GM23338 (cell line): ENCODE results near the gene PTPRN2. TPM values are rescaled to one million over a fixed set of nuclear protein-coding genes. Genes with fewer than 3 reads are reported as not detected.

Source experiments
- ATAC-seq: fragments of 200-7000 bp; cut with Tn5 transposase; 3 replicates; pipeline ENCODE4 v1.9.1; 2020
- DNase-seq: peaks from one replicate; pipeline ENCODE4 v3.0.0-alpha.2; 2015; ENCODE audit warnings: low spot score
- H2AFZ ChIP-seq: fragments of 200-600 bp; sonication (generic); 2 replicates; pipeline ENCODE4 v1.8.0; 2016; ENCODE audit warnings: antibody characterized with exemption, mild to moderate bottlenecking, moderate library complexity
- H3F3A ChIP-seq: fragments of 200-600 bp; sonication (generic); replicated peaks from 2 replicates; pipeline ENCODE4 v1.8.0; 2017; ENCODE audit warnings: antibody characterized with exemption, mixed run types, low read depth
- H3K27ac ChIP-seq: fragments of 200-600 bp; sonication (generic); 2 replicates; pipeline ENCODE4 v1.6.1; 2016; ENCODE audit warnings: low read depth
- H3K27me3 ChIP-seq: fragments of 200-600 bp; sonication (generic); 2 replicates; pipeline ENCODE4 v1.8.0; 2016; ENCODE audit warnings: mild to moderate bottlenecking, mixed run types, moderate library complexity; ENCODE audit not compliant: insufficient read depth
- H3K36me3 ChIP-seq: fragments of 200-600 bp; sonication (generic); 2 replicates; pipeline ENCODE4 v1.8.0; 2016; ENCODE audit warnings: mild to moderate bottlenecking; ENCODE audit not compliant: insufficient read depth
- H3K4me1 ChIP-seq: fragments of 200-600 bp; sonication (generic); 2 replicates; pipeline ENCODE4 v1.8.0; 2016; ENCODE audit warnings: mild to moderate bottlenecking, moderate library complexity; ENCODE audit not compliant: insufficient read depth
- H3K4me2 ChIP-seq: fragments of 200-600 bp; sonication (generic); 2 replicates; pipeline ENCODE4 v1.7.1; 2017; ENCODE audit warnings: mixed run types
- H3K4me3 ChIP-seq: fragments of 200-600 bp; sonication (generic); 2 replicates; pipeline ENCODE4 v1.6.1; 2016; ENCODE audit warnings: mixed run types
- H3K79me2 ChIP-seq: fragments of 200-600 bp; sonication (generic); replicated peaks from 2 replicates; pipeline ENCODE4 v1.8.0; 2017; ENCODE audit warnings: mild to moderate bottlenecking; ENCODE audit not compliant: insufficient read depth
- H3K9me2 ChIP-seq: fragments of 200-600 bp; sonication (generic); 2 replicates; pipeline ENCODE4 v1.8.0; 2017; ENCODE audit not compliant: insufficient read depth
- H4K20me1 ChIP-seq: fragments of 200-600 bp; sonication (generic); replicated peaks from 2 replicates; pipeline ENCODE4 v1.8.0; 2017; ENCODE audit warnings: mild to moderate bottlenecking; ENCODE audit not compliant: insufficient read depth
- H3K27ac Mint-ChIP-seq: 2 replicates; pipeline ENCODE4 v1.8.0; 2020; ENCODE audit warnings: inconsistent platforms, mild to moderate bottlenecking, moderate library complexity, mixed read lengths
- H3K27me3 Mint-ChIP-seq: 3 replicates; pipeline ENCODE4 v1.8.0; 2022; ENCODE audit warnings: low read depth, mild to moderate bottlenecking, moderate library complexity, mixed read lengths, inconsistent platforms; ENCODE audit not compliant: insufficient read depth, poor library complexity
- H3K36me3 Mint-ChIP-seq: 3 replicates; pipeline ENCODE4 v1.8.0; 2021; ENCODE audit warnings: low read depth, mild to moderate bottlenecking, inconsistent platforms, moderate library complexity, mixed read lengths
- H3K4me1 Mint-ChIP-seq: 3 replicates; pipeline ENCODE4 v1.8.0; 2020; ENCODE audit warnings: mild to moderate bottlenecking, inconsistent platforms, mixed read lengths
- H3K4me3 Mint-ChIP-seq: 3 replicates; pipeline ENCODE4 v1.8.0; 2021; ENCODE audit warnings: moderate library complexity, mild to moderate bottlenecking, inconsistent platforms, mixed read lengths
- H3K9me3 Mint-ChIP-seq: 3 replicates; pipeline ENCODE4 v1.8.0; 2020; ENCODE audit warnings: moderate library complexity, mild to moderate bottlenecking, inconsistent platforms, mixed read lengths
- CREB1 ChIP-seq: fragments of 250-450 bp; sonication (Bioruptor Pico); IDR thresholded peaks from 2 replicates; pipeline ENCODE4 v1.5.0; 2020; ENCODE audit warnings: low read depth, mild to moderate bottlenecking, moderate library complexity
- EZH2 ChIP-seq: fragments of 200-600 bp; sonication (generic); IDR thresholded peaks from one replicate; pipeline ENCODE4 v1.8.0; 2017; ENCODE audit warnings: antibody characterized with exemption, mild to moderate bottlenecking, low read depth; ENCODE audit not compliant: unreplicated experiment
- EZH2phosphoT487 ChIP-seq: fragments of 200-600 bp; sonication (generic); IDR thresholded peaks from one replicate; pipeline ENCODE4 v1.8.1; 2018; ENCODE audit warnings: antibody characterized with exemption; ENCODE audit not compliant: unreplicated experiment
- JUNB ChIP-seq: IDR thresholded peaks from one replicate; pipeline ENCODE4 v1.6.1; 2016; ENCODE audit warnings: antibody characterized with exemption; ENCODE audit not compliant: unreplicated experiment
- NANOG ChIP-seq: IDR thresholded peaks from 2 replicates; pipeline ENCODE4 v1.6.1; 2016; ENCODE audit warnings: antibody characterized with exemption, borderline replicate concordance
- POLR2AphosphoS5 ChIP-seq: IDR thresholded peaks from 2 replicates; pipeline ENCODE4 v1.6.1; 2016; ENCODE audit warnings: antibody characterized with exemption, low read depth
- STAT1 ChIP-seq: IDR thresholded peaks from one replicate; pipeline ENCODE4 v1.6.1; 2016; ENCODE audit warnings: antibody characterized with exemption; ENCODE audit not compliant: unreplicated experiment
- ZNF114 ChIP-seq: fragments of 250-450 bp; sonication (Bioruptor Pico); IDR thresholded peaks from 2 replicates; pipeline ENCODE4 v1.5.0; 2020; ENCODE audit warnings: mild to moderate bottlenecking, moderate library complexity
- ZNF331 ChIP-seq: fragments of 250-450 bp; sonication (Bioruptor Pico); IDR thresholded peaks from 2 replicates; pipeline ENCODE4 v1.5.0; 2020; ENCODE audit warnings: low read depth, mild to moderate bottlenecking, moderate library complexity
- polyA plus RNA-seq: library from polyadenylated mRNA; unstranded; fragments of >200 nt; fragmentation: Nextera tagmentation; extraction: Ambion mirVana; gene quantifications from 2 replicates; pipeline ENCODE4 v1.2.1, GENCODE V29; 2016
- total RNA-seq: library from RNA; depleted of rRNA; stranded (reverse); fragments of >200 nt; shearing (Covaris generic); gene quantifications from 2 replicates; pipeline ENCODE4 v1.2.3, GENCODE V29; 2014
- TF ChIP-seq, protein P1 (sequence below), 2 experiments: fragments of 200-600 bp in 1 of 2; sonication (generic) in 1 of 2; conservative IDR thresholded peaks; 2 replicates each; pipeline versions ENCODE4 v1.5.1 to v1.6.1; 2016 to 2017; ENCODE audit warnings: antibody characterized with exemption in 2 of 2, low read depth in 2 of 2, mild to moderate bottlenecking in 2 of 2, moderate library complexity in 1 of 2
- TF ChIP-seq, protein P2 (sequence below): IDR thresholded peaks from one replicate; pipeline ENCODE4 v1.6.1; 2018; ENCODE audit warnings: antibody characterized with exemption; ENCODE audit not compliant: unreplicated experiment
- TF ChIP-seq, protein P3 (sequence below): fragments of 250-450 bp; sonication (Bioruptor Pico); IDR thresholded peaks from 2 replicates; pipeline ENCODE4 v1.5.0; 2020; ENCODE audit warnings: mild to moderate bottlenecking, moderate library complexity
- TF ChIP-seq, protein P4 (sequence below): IDR thresholded peaks from 2 replicates; pipeline ENCODE4 v1.6.1; 2016; ENCODE audit warnings: antibody characterized with exemption

Gene PTPRN2
- total and polyA plus RNA-seq, 2 experiments from 2014 or later = 0.87 to 4.0 TPM

DNA sequence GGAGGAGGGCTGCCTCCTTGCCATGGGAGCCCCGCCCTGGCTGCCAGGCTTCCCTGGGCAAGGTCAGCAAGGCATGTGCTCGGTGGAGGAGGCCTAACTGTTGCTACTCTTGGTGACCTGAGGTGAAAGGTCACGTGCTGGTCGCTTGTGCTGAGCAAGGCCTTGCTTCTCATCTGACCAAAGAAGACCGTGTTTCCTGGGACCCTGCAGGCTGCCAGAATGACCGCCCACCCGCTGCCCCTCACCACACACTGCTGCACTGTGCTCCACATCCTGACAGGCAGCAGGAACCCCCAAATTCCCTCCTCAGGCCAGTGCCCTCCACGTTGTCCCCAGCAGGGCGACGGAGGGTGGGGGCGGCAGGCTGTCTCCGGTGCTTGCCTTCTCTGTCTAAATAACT, 808.4 kb downstream of the PTPRN2 start:
- peaks cover 12% of the 10 kb centered on the region for H3K27me3 Mint-ChIP-seq
- no peak overlapping the region for H3K27ac Mint-ChIP-seq
- Histone ChIP-seq H3K27me3 (no peaks in the 10 kb centered on the region), H3K9me2 (no peaks in the 10 kb centered on the region), H2AFZ (no peak overlapping the region), H3F3A (no peaks in the 10 kb centered on the region), H3K79me2 (no peaks in the 10 kb centered on the region), H3K4me3 (no peak overlapping the region), H3K4me2 (no peak overlapping the region), H3K27ac (no peak overlapping the region), H3K36me3 (no peaks in the 10 kb centered on the region), H3K4me1 (no peaks in the 10 kb centered on the region), H4K20me1 (no peaks in the 10 kb centered on the region)
- H3K4me1 Mint-ChIP-seq = no peaks in the 10 kb centered on the region; the same call in 2 of the 3 replicates
- no peak overlapping the region for H3K4me3 Mint-ChIP-seq
- peaks cover 56% of the 10 kb centered on the region for H3K36me3 Mint-ChIP-seq
- peaks cover 90% of the 10 kb centered on the region for H3K9me3 Mint-ChIP-seq
- ATAC-seq (no peak), DNase-seq (no peak)
- TF ChIP-seq JUNB (no peak), POLR2AphosphoS5 (no peak), EZH2phosphoT487 (no peak), NANOG (no peak), CREB1 (no peak), EZH2 (no peak), STAT1 (no peak), ZNF114 (CRISPR knock-in tag) (no peak), ZNF331 (CRISPR knock-in tag) (no peak)
- TF ChIP-seq, protein P1, sequence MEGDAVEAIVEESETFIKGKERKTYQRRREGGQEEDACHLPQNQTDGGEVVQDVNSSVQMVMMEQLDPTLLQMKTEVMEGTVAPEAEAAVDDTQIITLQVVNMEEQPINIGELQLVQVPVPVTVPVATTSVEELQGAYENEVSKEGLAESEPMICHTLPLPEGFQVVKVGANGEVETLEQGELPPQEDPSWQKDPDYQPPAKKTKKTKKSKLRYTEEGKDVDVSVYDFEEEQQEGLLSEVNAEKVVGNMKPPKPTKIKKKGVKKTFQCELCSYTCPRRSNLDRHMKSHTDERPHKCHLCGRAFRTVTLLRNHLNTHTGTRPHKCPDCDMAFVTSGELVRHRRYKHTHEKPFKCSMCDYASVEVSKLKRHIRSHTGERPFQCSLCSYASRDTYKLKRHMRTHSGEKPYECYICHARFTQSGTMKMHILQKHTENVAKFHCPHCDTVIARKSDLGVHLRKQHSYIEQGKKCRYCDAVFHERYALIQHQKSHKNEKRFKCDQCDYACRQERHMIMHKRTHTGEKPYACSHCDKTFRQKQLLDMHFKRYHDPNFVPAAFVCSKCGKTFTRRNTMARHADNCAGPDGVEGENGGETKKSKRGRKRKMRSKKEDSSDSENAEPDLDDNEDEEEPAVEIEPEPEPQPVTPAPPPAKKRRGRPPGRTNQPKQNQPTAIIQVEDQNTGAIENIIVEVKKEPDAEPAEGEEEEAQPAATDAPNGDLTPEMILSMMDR (conservative IDR thresholded peaks at IDR 0.05; ENCODE audit: low read depth in 2 of 2) = no peak
- TF ChIP-seq, protein P2, sequence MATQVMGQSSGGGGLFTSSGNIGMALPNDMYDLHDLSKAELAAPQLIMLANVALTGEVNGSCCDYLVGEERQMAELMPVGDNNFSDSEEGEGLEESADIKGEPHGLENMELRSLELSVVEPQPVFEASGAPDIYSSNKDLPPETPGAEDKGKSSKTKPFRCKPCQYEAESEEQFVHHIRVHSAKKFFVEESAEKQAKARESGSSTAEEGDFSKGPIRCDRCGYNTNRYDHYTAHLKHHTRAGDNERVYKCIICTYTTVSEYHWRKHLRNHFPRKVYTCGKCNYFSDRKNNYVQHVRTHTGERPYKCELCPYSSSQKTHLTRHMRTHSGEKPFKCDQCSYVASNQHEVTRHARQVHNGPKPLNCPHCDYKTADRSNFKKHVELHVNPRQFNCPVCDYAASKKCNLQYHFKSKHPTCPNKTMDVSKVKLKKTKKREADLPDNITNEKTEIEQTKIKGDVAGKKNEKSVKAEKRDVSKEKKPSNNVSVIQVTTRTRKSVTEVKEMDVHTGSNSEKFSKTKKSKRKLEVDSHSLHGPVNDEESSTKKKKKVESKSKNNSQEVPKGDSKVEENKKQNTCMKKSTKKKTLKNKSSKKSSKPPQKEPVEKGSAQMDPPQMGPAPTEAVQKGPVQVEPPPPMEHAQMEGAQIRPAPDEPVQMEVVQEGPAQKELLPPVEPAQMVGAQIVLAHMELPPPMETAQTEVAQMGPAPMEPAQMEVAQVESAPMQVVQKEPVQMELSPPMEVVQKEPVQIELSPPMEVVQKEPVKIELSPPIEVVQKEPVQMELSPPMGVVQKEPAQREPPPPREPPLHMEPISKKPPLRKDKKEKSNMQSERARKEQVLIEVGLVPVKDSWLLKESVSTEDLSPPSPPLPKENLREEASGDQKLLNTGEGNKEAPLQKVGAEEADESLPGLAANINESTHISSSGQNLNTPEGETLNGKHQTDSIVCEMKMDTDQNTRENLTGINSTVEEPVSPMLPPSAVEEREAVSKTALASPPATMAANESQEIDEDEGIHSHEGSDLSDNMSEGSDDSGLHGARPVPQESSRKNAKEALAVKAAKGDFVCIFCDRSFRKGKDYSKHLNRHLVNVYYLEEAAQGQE = no peak
- TF ChIP-seq, protein P3, sequence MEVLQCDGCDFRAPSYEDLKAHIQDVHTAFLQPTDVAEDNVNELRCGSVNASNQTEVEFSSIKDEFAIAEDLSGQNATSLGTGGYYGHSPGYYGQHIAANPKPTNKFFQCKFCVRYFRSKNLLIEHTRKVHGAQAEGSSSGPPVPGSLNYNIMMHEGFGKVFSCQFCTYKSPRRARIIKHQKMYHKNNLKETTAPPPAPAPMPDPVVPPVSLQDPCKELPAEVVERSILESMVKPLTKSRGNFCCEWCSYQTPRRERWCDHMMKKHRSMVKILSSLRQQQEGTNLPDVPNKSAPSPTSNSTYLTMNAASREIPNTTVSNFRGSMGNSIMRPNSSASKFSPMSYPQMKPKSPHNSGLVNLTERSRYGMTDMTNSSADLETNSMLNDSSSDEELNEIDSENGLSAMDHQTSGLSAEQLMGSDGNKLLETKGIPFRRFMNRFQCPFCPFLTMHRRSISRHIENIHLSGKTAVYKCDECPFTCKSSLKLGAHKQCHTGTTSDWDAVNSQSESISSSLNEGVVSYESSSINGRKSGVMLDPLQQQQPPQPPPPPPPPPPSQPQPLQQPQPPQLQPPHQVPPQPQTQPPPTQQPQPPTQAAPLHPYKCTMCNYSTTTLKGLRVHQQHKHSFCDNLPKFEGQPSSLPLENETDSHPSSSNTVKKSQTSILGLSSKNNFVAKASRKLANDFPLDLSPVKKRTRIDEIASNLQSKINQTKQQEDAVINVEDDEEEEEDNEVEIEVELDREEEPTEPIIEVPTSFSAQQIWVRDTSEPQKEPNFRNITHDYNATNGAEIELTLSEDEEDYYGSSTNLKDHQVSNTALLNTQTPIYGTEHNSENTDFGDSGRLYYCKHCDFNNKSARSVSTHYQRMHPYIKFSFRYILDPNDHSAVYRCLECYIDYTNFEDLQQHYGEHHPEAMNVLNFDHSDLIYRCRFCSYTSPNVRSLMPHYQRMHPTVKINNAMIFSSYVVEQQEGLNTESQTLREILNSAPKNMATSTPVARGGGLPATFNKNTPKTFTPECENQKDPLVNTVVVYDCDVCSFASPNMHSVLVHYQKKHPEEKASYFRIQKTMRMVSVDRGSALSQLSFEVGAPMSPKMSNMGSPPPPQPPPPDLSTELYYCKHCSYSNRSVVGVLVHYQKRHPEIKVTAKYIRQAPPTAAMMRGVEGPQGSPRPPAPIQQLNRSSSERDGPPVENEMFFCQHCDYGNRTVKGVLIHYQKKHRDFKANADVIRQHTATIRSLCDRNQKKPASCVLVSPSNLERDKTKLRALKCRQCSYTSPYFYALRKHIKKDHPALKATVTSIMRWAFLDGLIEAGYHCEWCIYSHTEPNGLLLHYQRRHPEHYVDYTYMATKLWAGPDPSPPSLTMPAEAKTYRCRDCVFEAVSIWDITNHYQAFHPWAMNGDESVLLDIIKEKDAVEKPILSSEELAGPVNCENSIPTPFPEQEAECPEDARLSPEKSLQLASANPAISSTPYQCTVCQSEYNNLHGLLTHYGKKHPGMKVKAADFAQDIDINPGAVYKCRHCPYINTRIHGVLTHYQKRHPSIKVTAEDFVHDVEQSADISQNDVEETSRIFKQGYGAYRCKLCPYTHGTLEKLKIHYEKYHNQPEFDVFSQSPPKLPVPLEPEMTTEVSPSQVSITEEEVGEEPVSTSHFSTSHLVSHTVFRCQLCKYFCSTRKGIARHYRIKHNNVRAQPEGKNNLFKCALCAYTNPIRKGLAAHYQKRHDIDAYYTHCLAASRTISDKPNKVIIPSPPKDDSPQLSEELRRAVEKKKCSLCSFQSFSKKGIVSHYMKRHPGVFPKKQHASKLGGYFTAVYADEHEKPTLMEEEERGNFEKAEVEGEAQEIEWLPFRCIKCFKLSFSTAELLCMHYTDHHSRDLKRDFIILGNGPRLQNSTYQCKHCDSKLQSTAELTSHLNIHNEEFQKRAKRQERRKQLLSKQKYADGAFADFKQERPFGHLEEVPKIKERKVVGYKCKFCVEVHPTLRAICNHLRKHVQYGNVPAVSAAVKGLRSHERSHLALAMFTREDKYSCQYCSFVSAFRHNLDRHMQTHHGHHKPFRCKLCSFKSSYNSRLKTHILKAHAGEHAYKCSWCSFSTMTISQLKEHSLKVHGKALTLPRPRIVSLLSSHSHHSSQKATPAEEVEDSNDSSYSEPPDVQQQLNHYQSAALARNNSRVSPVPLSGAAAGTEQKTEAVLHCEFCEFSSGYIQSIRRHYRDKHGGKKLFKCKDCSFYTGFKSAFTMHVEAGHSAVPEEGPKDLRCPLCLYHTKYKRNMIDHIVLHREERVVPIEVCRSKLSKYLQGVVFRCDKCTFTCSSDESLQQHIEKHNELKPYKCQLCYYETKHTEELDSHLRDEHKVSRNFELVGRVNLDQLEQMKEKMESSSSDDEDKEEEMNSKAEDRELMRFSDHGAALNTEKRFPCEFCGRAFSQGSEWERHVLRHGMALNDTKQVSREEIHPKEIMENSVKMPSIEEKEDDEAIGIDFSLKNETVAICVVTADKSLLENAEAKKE (CRISPR knock-in tag) = no peak
- TF ChIP-seq, protein P4, sequence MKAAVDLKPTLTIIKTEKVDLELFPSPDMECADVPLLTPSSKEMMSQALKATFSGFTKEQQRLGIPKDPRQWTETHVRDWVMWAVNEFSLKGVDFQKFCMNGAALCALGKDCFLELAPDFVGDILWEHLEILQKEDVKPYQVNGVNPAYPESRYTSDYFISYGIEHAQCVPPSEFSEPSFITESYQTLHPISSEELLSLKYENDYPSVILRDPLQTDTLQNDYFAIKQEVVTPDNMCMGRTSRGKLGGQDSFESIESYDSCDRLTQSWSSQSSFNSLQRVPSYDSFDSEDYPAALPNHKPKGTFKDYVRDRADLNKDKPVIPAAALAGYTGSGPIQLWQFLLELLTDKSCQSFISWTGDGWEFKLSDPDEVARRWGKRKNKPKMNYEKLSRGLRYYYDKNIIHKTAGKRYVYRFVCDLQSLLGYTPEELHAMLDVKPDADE = no peak
